WERI-Rb-1 (cell line): ENCODE data around the gene FCHSD2.

ENCODE experiments used
- DNase-seq: peaks from one replicate; pipeline ENCODE4 v3.0.0-alpha.2; 2020
- H3K27ac ChIP-seq: fragments of 250-450 bp; sonication (Bioruptor Pico); 2 replicates; pipeline ENCODE4 v1.5.1; 2020; ENCODE audit warnings: mild to moderate bottlenecking, moderate library complexity
- H3K27me3 ChIP-seq: fragments of 250-450 bp; sonication (Bioruptor Pico); 2 replicates; pipeline ENCODE4 v1.5.1; 2021; ENCODE audit warnings: mild to moderate bottlenecking, low read depth, moderate library complexity; ENCODE audit not compliant: insufficient read depth, severe bottlenecking
- H3K36me3 ChIP-seq: fragments of 250-450 bp; sonication (Bioruptor Pico); 2 replicates; pipeline ENCODE4 v1.5.1; 2020; ENCODE audit warnings: mild to moderate bottlenecking, moderate library complexity
- H3K4me3 ChIP-seq: 2 replicates; pipeline ENCODE4 v1.5.1; 2011; ENCODE audit warnings: low read depth, mild to moderate bottlenecking, control low read depth, low read length
- H3K9me3 ChIP-seq: fragments of 250-450 bp; sonication (Bioruptor Pico); 2 replicates; pipeline ENCODE4 v1.5.1; 2021; ENCODE audit warnings: mild to moderate bottlenecking, moderate library complexity; ENCODE audit not compliant: severe bottlenecking
- CTCF ChIP-seq: IDR thresholded peaks from 2 replicates; pipeline ENCODE4 v1.5.1; 2011; ENCODE audit warnings: low read depth, mild to moderate bottlenecking, control low read depth, inconsistent platforms, low read length

Gene FCHSD2

GRCh38 chr11:73012121-73012863, 129.8 kb downstream of the FCHSD2 start:
- H3K27ac ChIP-seq, result no peak overlapping the region

GRCh38 chr11:73011126-73011817, 130.8 kb downstream of the FCHSD2 start:
- Histone ChIP-seq H3K4me3 (no peak overlapping the region), H3K36me3 (peaks cover 16% of the 10 kb centered on the region), H3K9me3 (peaks cover 8% of the 10 kb centered on the region), H3K27me3 (no peaks in the 10 kb centered on the region), H3K27ac (no peak overlapping the region)
- TF ChIP-seq CTCF, result no peak
- DNase-seq, result no peak

More at GRCh38 chr11:73012121-73012863, 129.8 kb downstream of the FCHSD2 start:
- Histone ChIP-seq H3K27me3 (no peaks in the 10 kb centered on the region), H3K9me3 (peaks cover 8% of the 10 kb centered on the region), H3K4me3 (no peak overlapping the region), H3K36me3 (peaks cover 16% of the 10 kb centered on the region)
- DNase-seq, result no peak
- TF ChIP-seq CTCF, result no peak

GRCh38 chr11:73009972-73010371, 132.1 kb downstream of the FCHSD2 start:
- Histone ChIP-seq H3K4me3 (no peak overlapping the region), H3K27me3 (no peaks in the 10 kb centered on the region), H3K36me3 (peaks cover 16% of the 10 kb centered on the region), H3K9me3 (peaks cover 8% of the 10 kb centered on the region), H3K27ac (no peak overlapping the region)
- no peak for TF ChIP-seq CTCF
- no peak for DNase-seq

- no peak for TF ChIP-seq CTCF
- no peaks in the 10 kb centered on the region; the same call in 1 of the 2 replicates for H3K36me3 ChIP-seq
- no peaks in the 10 kb centered on the region for H3K27me3 ChIP-seq
- DNase-seq, result no peak
- no peaks in the 10 kb centered on the region for H3K9me3 ChIP-seq
- H3K27ac ChIP-seq, result no peak overlapping the region
- H3K4me3 ChIP-seq, result no peak overlapping the region
Measured at GRCh38 chr11:73004088-73004487, 138.0 kb downstream of the FCHSD2 start.

GRCh38 chr11:73003088-73003487, 139.0 kb downstream of the FCHSD2 start:
- Histone ChIP-seq H3K27me3 (no peaks in the 10 kb centered on the region), H3K27ac (no peak overlapping the region), H3K9me3 (no peaks in the 10 kb centered on the region), H3K4me3 (no peak overlapping the region), H3K36me3 (no peaks in the 10 kb centered on the region; the same call in 1 of the 2 replicates)
- no peak for DNase-seq
- TF ChIP-seq CTCF, result no peak
